ENCODE measurements around the gene MAP3K5. TPM values are rescaled to one million over a fixed set of nuclear protein-coding genes. Genes with fewer than 3 reads are reported as not detected.

Gene MAP3K5
- total and polyA plus RNA-seq, 9 of the 15 experiments (the other 6 are each of a cell fraction or from before 2014, with no cell fraction given), result 2.2 to 13.0 (median 9.9) TPM

DNA sequence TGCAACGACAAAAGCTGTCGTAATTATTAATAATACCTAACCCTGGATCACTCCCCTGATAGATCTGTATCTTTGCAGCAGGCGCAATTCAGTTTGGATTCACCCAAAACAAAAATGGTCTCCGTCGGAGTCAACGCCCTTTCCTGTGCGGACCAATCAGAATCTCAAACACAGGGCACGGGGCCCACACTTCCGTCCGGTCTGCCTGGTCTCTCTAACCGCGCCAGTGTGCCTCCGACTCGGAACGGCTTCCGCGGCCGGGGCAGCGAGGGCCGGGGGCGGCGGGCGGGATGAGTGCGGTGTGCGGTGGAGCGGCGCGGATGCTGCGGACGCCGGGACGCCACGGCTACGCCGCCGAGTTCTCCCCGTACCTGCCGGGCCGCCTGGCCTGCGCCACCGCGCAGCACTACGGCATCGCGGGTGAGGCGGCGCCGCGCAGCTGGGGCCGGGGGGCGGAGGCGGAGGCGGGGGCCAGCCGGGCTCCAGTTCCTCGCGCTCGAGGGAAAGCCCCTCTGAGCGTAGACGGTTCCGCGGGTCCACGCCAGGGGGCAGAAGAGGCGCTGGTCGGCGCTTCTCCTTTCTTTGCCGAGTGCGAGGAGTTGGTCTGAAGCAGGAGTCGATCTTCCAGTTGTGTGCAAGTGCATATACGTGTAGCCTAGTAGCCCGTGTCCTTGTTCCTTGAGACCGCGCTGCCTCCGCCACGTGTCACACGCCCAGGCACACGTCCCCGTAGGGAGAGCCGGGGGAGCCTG is 30.3 kb upstream of the MAP3K5 start, which contains the start of gene PEX7 (continued):
- TF ChIP-seq CHD7 (IDR thresholded peaks at IDR 0.05; ENCODE audit: low read depth, low read length) (no peak), MXI1 (IDR thresholded peaks at IDR 0.05; ENCODE audit: low read depth, low read length) (no peak), HDAC3 (IDR thresholded peaks at IDR 0.05; ENCODE audit: borderline replicate concordance, partially characterized antibody) (no peak), GABPA (tag; conservative IDR thresholded peaks at IDR 0.05; ENCODE audit: low read depth) (peak; percentile 94), RBM25 (IDR thresholded peaks at IDR 0.05; ENCODE audit: low read depth, low read length, severe bottlenecking) (peak; percentile 51), RBM17 (IDR thresholded peaks at IDR 0.05; ENCODE audit: borderline replicate concordance, low read depth, low read length) (no peak), SPI1 (IDR thresholded peaks at IDR 0.05; ENCODE audit: borderline replicate concordance, low read depth, low read length) (peak; percentile 72), ZNF197 (CRISPR knock-in tag; IDR thresholded peaks at IDR 0.05; ENCODE audit: low read depth) (peak; percentile 65; the same call in 1 of the 2 replicates), ZNF586 (CRISPR knock-in tag; conservative IDR thresholded peaks at IDR 0.05) (no peak), ZNF431 (CRISPR knock-in tag; IDR thresholded peaks at IDR 0.05) (0 out of 2 replicates have a peak, but pooled peaks have one; percentile 40)
- TF ChIP-seq, protein P1, sequence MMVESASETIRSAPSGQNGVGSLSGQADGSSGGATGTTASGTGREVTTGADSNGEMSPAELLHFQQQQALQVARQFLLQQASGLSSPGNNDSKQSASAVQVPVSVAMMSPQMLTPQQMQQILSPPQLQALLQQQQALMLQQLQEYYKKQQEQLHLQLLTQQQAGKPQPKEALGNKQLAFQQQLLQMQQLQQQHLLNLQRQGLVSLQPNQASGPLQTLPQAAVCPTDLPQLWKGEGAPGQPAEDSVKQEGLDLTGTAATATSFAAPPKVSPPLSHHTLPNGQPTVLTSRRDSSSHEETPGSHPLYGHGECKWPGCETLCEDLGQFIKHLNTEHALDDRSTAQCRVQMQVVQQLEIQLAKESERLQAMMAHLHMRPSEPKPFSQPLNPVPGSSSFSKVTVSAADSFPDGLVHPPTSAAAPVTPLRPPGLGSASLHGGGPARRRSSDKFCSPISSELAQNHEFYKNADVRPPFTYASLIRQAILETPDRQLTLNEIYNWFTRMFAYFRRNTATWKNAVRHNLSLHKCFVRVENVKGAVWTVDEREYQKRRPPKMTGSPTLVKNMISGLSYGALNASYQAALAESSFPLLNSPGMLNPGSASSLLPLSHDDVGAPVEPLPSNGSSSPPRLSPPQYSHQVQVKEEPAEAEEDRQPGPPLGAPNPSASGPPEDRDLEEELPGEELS (CRISPR knock-in tag; IDR thresholded peaks at IDR 0.05; ENCODE audit: borderline replicate concordance), result peak; percentile 9; the same call in 1 of the 2 replicates
- TF ChIP-seq, protein P2, sequence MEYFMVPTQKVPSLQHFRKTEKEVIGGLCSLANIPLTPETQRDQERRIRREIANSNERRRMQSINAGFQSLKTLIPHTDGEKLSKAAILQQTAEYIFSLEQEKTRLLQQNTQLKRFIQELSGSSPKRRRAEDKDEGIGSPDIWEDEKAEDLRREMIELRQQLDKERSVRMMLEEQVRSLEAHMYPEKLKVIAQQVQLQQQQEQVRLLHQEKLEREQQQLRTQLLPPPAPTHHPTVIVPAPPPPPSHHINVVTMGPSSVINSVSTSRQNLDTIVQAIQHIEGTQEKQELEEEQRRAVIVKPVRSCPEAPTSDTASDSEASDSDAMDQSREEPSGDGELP (CRISPR knock-in tag; IDR thresholded peaks at IDR 0.05; ENCODE audit: borderline replicate concordance), result peak; percentile 40
